RWPE2 (cell line): ENCODE results near the gene WWP2.

Experiments
- ATAC-seq: fragments of 200-7000 bp; cut with Tn5 transposase; 3 replicates; pipeline ENCODE4 v1.9.1; 2021; ENCODE audit warnings: low read depth
- DNase-seq: peaks from one replicate; pipeline ENCODE4 v3.0.0-alpha.2; 2020; ENCODE audit warnings: low spot score
- H3K27ac ChIP-seq: fragments of 450-650 bp; 2 replicates; pipeline ENCODE4 v1.5.1; 2017; ENCODE audit warnings: mild to moderate bottlenecking; ENCODE audit not compliant: poor library complexity, severe bottlenecking
- H3K27me3 ChIP-seq: fragments of 250-450 bp; sonication (Bioruptor Pico); 2 replicates; pipeline ENCODE4 v1.5.1; 2021; ENCODE audit warnings: mild to moderate bottlenecking, moderate library complexity; ENCODE audit not compliant: insufficient read depth, poor library complexity, severe bottlenecking
- H3K36me3 ChIP-seq: fragments of 250-450 bp; sonication (Bioruptor Pico); 2 replicates; pipeline ENCODE4 v1.5.1; 2020; ENCODE audit warnings: low read depth, mild to moderate bottlenecking, moderate library complexity
- H3K4me1 ChIP-seq: fragments of 250-450 bp; sonication (Bioruptor Pico); 2 replicates; pipeline ENCODE4 v1.5.1; 2021; ENCODE audit warnings: mild to moderate bottlenecking, moderate library complexity; ENCODE audit not compliant: insufficient read depth, poor library complexity, severe bottlenecking
- H3K4me3 ChIP-seq: fragments of 250-450 bp; sonication (Bioruptor Pico); 2 replicates; pipeline ENCODE4 v1.5.1; 2021; ENCODE audit warnings: mild to moderate bottlenecking, moderate library complexity; ENCODE audit not compliant: severe bottlenecking
- H3K9me3 ChIP-seq: fragments of 250-450 bp; sonication (Bioruptor Pico); 2 replicates; pipeline ENCODE4 v1.5.1; 2021; ENCODE audit warnings: mild to moderate bottlenecking, moderate library complexity; ENCODE audit not compliant: severe bottlenecking
- CTCF ChIP-seq: fragments of 450-650 bp; IDR thresholded peaks from one replicate; pipeline ENCODE4 v1.5.1; 2017; ENCODE audit warnings: mild to moderate bottlenecking, moderate library complexity; ENCODE audit not compliant: poor library complexity, severe bottlenecking

The WWP2 gene

GRCh38 chr16:69839798-69840409 lies 77.8 kb downstream of the WWP2 start:
- Histone ChIP-seq H3K4me3 (no peak overlapping the region), H3K4me1 (no peaks in the 10 kb centered on the region), H3K27ac (no peak overlapping the region), H3K9me3 (no peaks in the 10 kb centered on the region), H3K27me3 (no peaks in the 10 kb centered on the region), H3K36me3 (peaks cover 6% of the 10 kb centered on the region; the same call in 1 of the 2 replicates)
- no peak for ATAC-seq
- no peak for DNase-seq
- TF ChIP-seq CTCF = no peak

GRCh38 chr16:69840975-69841374 lies 78.8 kb downstream of the WWP2 start:
- no peak for ATAC-seq
- DNase-seq = no peak
- Histone ChIP-seq H3K4me1 (no peaks in the 10 kb centered on the region), H3K4me3 (no peak overlapping the region), H3K36me3 (peaks cover 6% of the 10 kb centered on the region; the same call in 1 of the 2 replicates), H3K27ac (no peak overlapping the region), H3K9me3 (no peaks in the 10 kb centered on the region), H3K27me3 (no peaks in the 10 kb centered on the region)
- TF ChIP-seq CTCF = no peak

GRCh38 chr16:69844441-69844840 lies 82.3 kb downstream of the WWP2 start:
- TF ChIP-seq CTCF = no peak
- H3K4me3 ChIP-seq = no peak overlapping the region
- no peak for ATAC-seq
- H3K4me1 ChIP-seq = no peaks in the 10 kb centered on the region
- no peaks in the 10 kb centered on the region for H3K27me3 ChIP-seq
- H3K27ac ChIP-seq = no peak overlapping the region
- DNase-seq = no peak
- no peaks in the 10 kb centered on the region for H3K9me3 ChIP-seq
- H3K36me3 ChIP-seq = peaks cover 6% of the 10 kb centered on the region; the same call in 1 of the 2 replicates

- H3K9me3 ChIP-seq = no peaks in the 10 kb centered on the region
- no peaks in the 10 kb centered on the region for H3K4me1 ChIP-seq
- H3K27ac ChIP-seq = no peak overlapping the region
- TF ChIP-seq CTCF = no peak
- ATAC-seq (no peak), DNase-seq (no peak)
- H3K4me3 ChIP-seq = no peak overlapping the region
- H3K27me3 ChIP-seq = no peaks in the 10 kb centered on the region
- H3K36me3 ChIP-seq = peaks cover 6% of the 10 kb centered on the region; the same call in 1 of the 2 replicates
These were observed 83.0 kb downstream of the WWP2 start for GRCh38 chr16:69845181-69845580.

GRCh38 chr16:69847643-69848042 lies 85.5 kb downstream of the WWP2 start:
- Histone ChIP-seq H3K4me3 (no peak overlapping the region), H3K27ac (no peak overlapping the region), H3K36me3 (no peaks in the 10 kb centered on the region), H3K9me3 (no peaks in the 10 kb centered on the region), H3K27me3 (no peaks in the 10 kb centered on the region), H3K4me1 (no peaks in the 10 kb centered on the region)
- ATAC-seq (no peak), DNase-seq (no peak)
- TF ChIP-seq CTCF = no peak
